ENCODE measurements around the gene FARSA. TPM values are rescaled to one million over a fixed set of nuclear protein-coding genes. Genes with fewer than 3 reads are reported as not detected.
"Not testable (repeated sequence)": the region's sequence is repeated elsewhere in the genome, so short reads cannot be mapped to it uniquely, and the experiment has no call there.

Gene FARSA
- total and polyA plus RNA-seq, 2 of the 13 experiments (the other 11 are each of a cell fraction or from before 2014, with no cell fraction given): 25.9 to 72.0 TPM

DNA sequence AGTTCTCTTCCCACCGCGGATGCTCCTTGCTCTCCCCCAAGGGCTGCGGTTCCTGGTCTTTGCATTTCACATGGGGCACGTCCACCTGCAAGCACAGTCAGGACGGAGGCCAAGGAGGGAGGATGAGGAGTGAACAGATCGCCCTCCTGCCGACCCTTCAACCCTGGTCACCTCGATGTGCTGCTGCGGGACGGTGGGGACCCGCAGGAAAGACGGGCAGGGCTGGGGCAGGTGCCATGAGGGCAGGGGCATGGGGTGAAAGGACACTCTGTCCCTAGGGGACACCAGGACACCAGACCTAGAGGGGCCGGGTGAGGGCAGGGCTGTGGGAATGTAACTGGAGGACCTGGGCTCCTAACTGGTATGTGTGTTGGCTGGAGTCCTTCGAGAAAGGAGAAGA lies 15.3 kb downstream of the FARSA start:
- DNase-seq (ENCODE audit: low spot score) (no peak), FAIRE-seq (no peak), ATAC-seq (peak; percentile 16; the same call in 1 of the 3 replicates)
- Histone ChIP-seq H3K9ac (ENCODE audit: insufficient read depth, low read depth, low read length) (no peak overlapping the region), H3K36me3 (replicated peaks in 1 of 2; ENCODE audit: control insufficient read depth in 1 of 2, insufficient read depth in 2 of 2, low read length in 2 of 2) (peaks cover 8 to 10% of the 10 kb centered on the region in 2 experiments; a peak in 3 of 5 replicates), H3K4me2 (ENCODE audit: low read depth, low read length) (no peak overlapping the region), H4K20me1 (ENCODE audit: insufficient read depth, low read length) (no peaks in the 10 kb centered on the region), H3K79me2 (ENCODE audit: insufficient read depth, low read length) (no peaks in the 10 kb centered on the region), H3K4me3 (replicated peaks in 1 of 3; ENCODE audit: insufficient read depth in 1 of 3, low read depth in 2 of 3, low read length in 3 of 3) (no peak overlapping the region), H3K27ac (ENCODE audit: extremely low read length, insufficient read depth, low read length) (no peak overlapping the region), H2AFZ (ENCODE audit: low read length) (no peak overlapping the region), H3K4me1 (ENCODE audit: insufficient read depth, low read length) (peaks cover 12% of the 10 kb centered on the region), H3K27me3 (ENCODE audit: control insufficient read depth in 1 of 2, insufficient read depth in 2 of 2, low read length in 2 of 2) (no peaks in the 10 kb centered on the region), H3K9me3 (ENCODE audit: low read length) (no peaks in the 10 kb centered on the region)
- no peak for TF ChIP-seq ZFP90 (CRISPR knock-in tag; IDR thresholded peaks at IDR 0.05; ENCODE audit: borderline replicate concordance)
- no peak for TF ChIP-seq ZNF143 (CRISPR knock-in tag; IDR thresholded peaks at IDR 0.05)
- TF ChIP-seq AGO2 (optimal IDR thresholded peaks at IDR 0.05; ENCODE audit: low read depth, low read length): peak; percentile 42
- no peak for TF ChIP-seq ZNF75D (CRISPR knock-in tag; IDR thresholded peaks at IDR 0.05; ENCODE audit: borderline replicate concordance)
- in situ Hi-C loops (cut with HindIII; ENCODE audit: extremely low pct_ligation_motif_present, low pct_unique_long_range_greater_than_20kb) (no loop called here), intact Hi-C loops (cut with micrococcal nuclease; ENCODE audit: unreplicated experiment) (no loop called here)
- POLR2A ChIA-PET: interaction anchor here (1.1 kb wide), 1 partner anchor 11 kb away, joined by 3 read pairs; no protein-coding TSS in a partner anchor
- no TSS peak for BruUV-seq (replicated peaks)
- 89% methylated on average over 14 of the region's 14 CpGs for WGBS (ENCODE audit: low lambda C conversion rate)
- CTCF ChIA-PET (ENCODE audit: low intra/inter-chr PET ratio, low total read pairs): no interaction called here

DNA sequence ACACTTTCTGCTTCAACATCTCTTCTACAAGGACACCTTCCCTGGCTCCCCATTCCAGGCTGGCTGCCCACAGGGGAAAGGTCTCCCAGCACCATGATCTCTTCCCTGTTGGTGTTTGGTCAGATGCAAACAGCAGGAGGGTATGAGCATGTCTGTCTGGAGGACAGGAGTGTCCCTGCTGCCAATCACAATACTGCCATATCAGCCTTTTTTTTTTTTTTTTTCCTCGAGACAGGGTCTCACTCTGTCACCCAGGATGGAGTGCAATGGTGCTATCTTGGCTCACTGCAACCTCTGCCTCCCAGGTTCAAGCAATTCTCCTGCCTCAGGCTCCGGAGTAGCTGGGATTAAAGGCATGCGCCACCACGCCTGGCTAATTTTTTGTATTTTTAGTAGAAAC lies 17.7 kb downstream of the FARSA start:
- H4K20me1 ChIP-seq (ENCODE audit: insufficient read depth, low read length); DNase-seq (ENCODE audit: low spot score); H3K79me2 ChIP-seq (ENCODE audit: insufficient read depth, low read length); BruUV-seq (replicated peaks); H2AFZ ChIP-seq (ENCODE audit: low read length); intact Hi-C loops (cut with micrococcal nuclease; ENCODE audit: unreplicated experiment); in situ Hi-C loops (cut with HindIII; ENCODE audit: extremely low pct_ligation_motif_present, low pct_unique_long_range_greater_than_20kb); H3K4me3 ChIP-seq (replicated peaks in 1 of 3; ENCODE audit: insufficient read depth in 1 of 3, low read depth in 2 of 3, low read length in 3 of 3); FAIRE-seq; H3K27me3 ChIP-seq (ENCODE audit: control insufficient read depth in 1 of 2, insufficient read depth in 2 of 2, low read length in 2 of 2); H3K9me3 ChIP-seq (ENCODE audit: low read length); H3K36me3 ChIP-seq (replicated peaks in 1 of 2; ENCODE audit: control insufficient read depth in 1 of 2, insufficient read depth in 2 of 2, low read length in 2 of 2); CTCF ChIA-PET (ENCODE audit: low intra/inter-chr PET ratio, low total read pairs); H3K27ac ChIP-seq (ENCODE audit: extremely low read length, insufficient read depth, low read length); ATAC-seq; H3K9ac ChIP-seq (ENCODE audit: insufficient read depth, low read depth, low read length); H3K4me2 ChIP-seq (ENCODE audit: low read depth, low read length): not testable (repeated sequence)
- TF ChIP-seq MAFF (IDR thresholded peaks at IDR 0.05; ENCODE audit: low read depth, low read length): 0 out of 2 replicates have a peak, but pooled peaks have one; percentile 21
- peak; percentile 42 to 66; a peak in 2 of 4 replicates for TF ChIP-seq MAFK (conservative IDR thresholded peaks at IDR 0.05 in 1 of 2, IDR thresholded peaks at IDR 0.05 in 1 of 2; ENCODE audit: low read length in 2 of 2)
- peaks cover 30% of the 10 kb centered on the region for H3K4me1 ChIP-seq (ENCODE audit: insufficient read depth, low read length)
- WGBS (ENCODE audit: low lambda C conversion rate): 94% methylated on average over 4 of the region's 4 CpGs
- POLR2A ChIA-PET: interaction anchor here (4.2 kb wide), 1 partner anchor 17 kb away, joined by 40 read pairs; the partner anchor contains the start of gene FARSA

All from HepG2 (cell line).